K562 treated with DMSO at 1 percent for 4 hours (cell line): ENCODE measurements around the gene BCAT1. TPM values are rescaled to one million over a fixed set of nuclear protein-coding genes. Genes with fewer than 3 reads are reported as not detected.

Experiments
- total RNA-seq: library from RNA; unstranded; fragments of 300-600 nt; gene quantifications from 2 replicates; pipeline ENCODE4 v1.2.3, GENCODE V29; 2022; ENCODE audit not compliant: insufficient read depth

The BCAT1 gene
- total RNA-seq: 51.9 and 59.8 TPM in 2 replicates

GRCh38 chr12:24948757-24949722 lies at the start of gene BCAT1:
Gene BCAT1 (minus strand): TSS chr12:24949101. CDS start chr12:24948932, 169 bp downstream.

Other genes with a start within 250 kb of the BCAT1 start
- not detected in 2 replicates for gene DNAI7, start 246.1 kb upstream of the BCAT1 start, total RNA-seq
- gene ETFRF1, start 246.1 kb upstream of the BCAT1 start, total RNA-seq: 8.6 and 14.1 TPM in 2 replicates